GOT3 (cell line): ENCODE measurements around the gene PLEKHA8.

Experiments used
- DNase-seq: peaks from one replicate; lab custom pipeline; 2025; ENCODE audit warnings: mixed read lengths; lab: John Stamatoyannopoulos, UW

Gene PLEKHA8

GRCh38 chr7:30112103-30112713, 84.0 kb downstream of the PLEKHA8 start:
- no peak for DNase-seq

GRCh38 chr7:30113144-30113543, 84.9 kb downstream of the PLEKHA8 start:
- no peak for DNase-seq

- DNase-seq: no peak
Measured at GRCh38 chr7:30114536-30115238, 86.5 kb downstream of the PLEKHA8 start.

GRCh38 chr7:30115709-30116297, 87.6 kb downstream of the PLEKHA8 start:
- DNase-seq: no peak

- no peak for DNase-seq
Measured at GRCh38 chr7:30116771-30117170, 88.6 kb downstream of the PLEKHA8 start.

- DNase-seq: no peak
Measured at GRCh38 chr7:30117896-30118295, 89.7 kb downstream of the PLEKHA8 start.

- DNase-seq: no peak
Measured at GRCh38 chr7:30119890-30120577, 91.8 kb downstream of the PLEKHA8 start.

GRCh38 chr7:30133736-30134610, 105.8 kb downstream of the PLEKHA8 start:
- no peak for DNase-seq

GRCh38 chr7:30134611-30135300, 106.5 kb downstream of the PLEKHA8 start, which contains the start of gene MTURN:
Gene MTURN, plus strand, starts transcription at chr7:30134986. Its CDS starts 151 bp downstream, at chr7:30135137.
- peak; percentile 75 for DNase-seq

- DNase-seq: peak; percentile 40
Measured at GRCh38 chr7:30135301-30136116, 107.3 kb downstream of the PLEKHA8 start.

GRCh38 chr7:30136117-30136731, 108.0 kb downstream of the PLEKHA8 start:
- no peak for DNase-seq

- DNase-seq: no peak
Measured at GRCh38 chr7:30136743-30137485, 108.7 kb downstream of the PLEKHA8 start.

GRCh38 chr7:30139836-30140384, 111.7 kb downstream of the PLEKHA8 start:
- no peak for DNase-seq

GRCh38 chr7:30140456-30140855, 112.2 kb downstream of the PLEKHA8 start:
- DNase-seq: no peak

- DNase-seq: no peak
Measured at GRCh38 chr7:30142710-30143109, 114.5 kb downstream of the PLEKHA8 start.

- no peak for DNase-seq
Measured at GRCh38 chr7:30143748-30144251, 115.6 kb downstream of the PLEKHA8 start.

GRCh38 chr7:30144657-30145306, 116.6 kb downstream of the PLEKHA8 start:
- DNase-seq: no peak

GRCh38 chr7:30145426-30145970, 117.3 kb downstream of the PLEKHA8 start:
- DNase-seq: no peak
